ENCODE data around the gene PCLO.

The PCLO gene

GRCh38 chr7:82851121-82851520 lies 311.6 kb downstream of the PCLO start:
- Histone ChIP-seq H3K4me3 (no peak overlapping the region), H3K27me3 (no peaks in the 10 kb centered on the region), H3K4me2 (no peak overlapping the region), H3K36me3 (no peaks in the 10 kb centered on the region), H3K4me1 (no peaks in the 10 kb centered on the region), H3K9ac (no peak overlapping the region), H3K9me3 (replicated peaks in 1 of 11) (no peaks in the 10 kb centered on the region), H3K27ac (no peak overlapping the region), H4K20me1 (no peaks in the 10 kb centered on the region)
- no peak for TF ChIP-seq Cebpa-rat (IDR thresholded peaks at IDR 0.05)

GRCh38 chr7:82841828-82842227 lies 320.9 kb downstream of the PCLO start:
- Histone ChIP-seq H3K9ac (no peak overlapping the region), H3K27ac (no peak overlapping the region), H3K27me3 (no peaks in the 10 kb centered on the region), H3K9me3 (replicated peaks in 1 of 11) (no peaks in the 10 kb centered on the region; a peak in 1 of 22 replicates), H4K20me1 (no peaks in the 10 kb centered on the region), H3K36me3 (no peaks in the 10 kb centered on the region), H3K4me1 (no peaks in the 10 kb centered on the region), H3K4me3 (no peak overlapping the region), H3K4me2 (no peak overlapping the region)
- no peak for TF ChIP-seq Cebpa-rat (IDR thresholded peaks at IDR 0.05)

DNA sequence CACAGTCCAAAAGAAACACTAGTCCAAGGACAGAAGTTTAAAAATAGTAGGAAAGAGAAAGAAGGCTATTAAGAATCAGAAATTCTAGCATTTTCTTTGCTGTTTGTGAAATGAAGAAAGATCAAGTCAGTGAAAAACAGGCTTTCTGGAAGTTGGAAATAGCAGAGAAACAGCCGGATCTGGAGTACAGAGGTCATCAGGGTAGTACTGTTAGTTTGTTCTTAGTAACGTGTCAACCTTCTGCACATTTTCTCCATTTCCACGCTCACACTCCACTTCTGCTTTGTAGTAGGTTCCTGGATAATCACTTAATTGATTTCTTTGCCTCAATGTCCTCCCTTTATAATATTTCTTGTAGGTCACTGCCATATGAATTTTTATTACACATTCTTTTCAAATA lies 322.6 kb downstream of the PCLO start:
- no peak overlapping the region for H3K4me3 ChIP-seq

DNA sequence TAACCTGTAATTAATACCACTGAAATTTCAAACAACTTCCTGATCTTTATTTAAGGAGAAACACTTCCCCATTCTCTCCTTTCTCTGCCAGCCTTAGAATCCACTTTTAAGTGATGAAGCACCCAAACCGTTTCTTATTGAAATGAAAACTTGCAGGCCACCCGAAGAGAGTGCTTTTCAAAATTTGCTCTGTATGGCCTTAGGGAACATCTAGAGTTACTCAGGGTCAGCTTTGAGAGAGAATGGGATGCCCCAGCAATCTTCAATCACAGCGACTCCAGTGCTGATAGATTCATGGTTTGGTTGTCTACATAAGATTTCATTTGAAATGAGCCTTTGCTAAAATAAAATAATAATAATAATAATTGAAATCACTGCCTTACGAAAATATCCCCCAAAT lies 323.1 kb downstream of the PCLO start:
- Histone ChIP-seq H3K9ac (no peak overlapping the region), H3K9me3 (replicated peaks in 1 of 11) (no peaks in the 10 kb centered on the region; a peak in 1 of 22 replicates), H3K4me3 (no peak overlapping the region), H3K27me3 (no peaks in the 10 kb centered on the region), H4K20me1 (no peaks in the 10 kb centered on the region), H3K27ac (no peak overlapping the region), H3K36me3 (no peaks in the 10 kb centered on the region), H3K4me2 (no peak overlapping the region), H3K4me1 (no peaks in the 10 kb centered on the region)
- no peak for TF ChIP-seq Cebpa-rat (IDR thresholded peaks at IDR 0.05)

More for the DNA sequence above, 322.6 kb downstream of the PCLO start:
- H3K9ac ChIP-seq = no peak overlapping the region
- H4K20me1 ChIP-seq = no peaks in the 10 kb centered on the region
- H3K9me3 ChIP-seq (replicated peaks in 1 of 11) = no peaks in the 10 kb centered on the region; a peak in 1 of 22 replicates
- no peaks in the 10 kb centered on the region for H3K36me3 ChIP-seq
- no peak overlapping the region for H3K27ac ChIP-seq
- H3K4me1 ChIP-seq = no peaks in the 10 kb centered on the region
- TF ChIP-seq Cebpa-rat (IDR thresholded peaks at IDR 0.05) = no peak
- H3K4me2 ChIP-seq = no peak overlapping the region
- no peaks in the 10 kb centered on the region for H3K27me3 ChIP-seq

DNA sequence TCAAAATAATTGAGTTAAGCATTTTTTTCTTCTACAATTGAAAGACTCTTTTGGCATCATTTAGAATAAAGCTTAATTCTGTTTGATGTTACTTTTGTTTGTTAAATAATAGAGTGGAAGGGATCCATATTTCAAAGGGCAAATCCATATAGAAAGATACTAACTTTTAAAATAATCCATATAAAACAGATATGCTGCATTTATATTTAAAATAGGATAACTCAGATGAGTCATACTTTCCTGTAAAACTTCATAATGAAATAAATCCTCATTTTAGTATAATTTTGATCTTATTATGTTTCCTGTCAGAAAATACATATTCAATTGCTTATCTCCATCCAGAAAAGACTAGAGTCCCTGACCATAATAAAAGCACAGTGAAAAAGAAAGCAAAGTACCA lies 323.6 kb downstream of the PCLO start:
- H3K9me3 ChIP-seq (replicated peaks in 1 of 11) = no peaks in the 10 kb centered on the region; a peak in 1 of 22 replicates
- no peaks in the 10 kb centered on the region for H3K27me3 ChIP-seq
- H3K9ac ChIP-seq = no peak overlapping the region
- no peaks in the 10 kb centered on the region for H4K20me1 ChIP-seq
- no peak overlapping the region for H3K4me3 ChIP-seq
- no peak for TF ChIP-seq Cebpa-rat (IDR thresholded peaks at IDR 0.05)
- no peak overlapping the region for H3K4me2 ChIP-seq
- no peaks in the 10 kb centered on the region for H3K36me3 ChIP-seq
- H3K4me1 ChIP-seq = no peaks in the 10 kb centered on the region
- H3K27ac ChIP-seq = no peak overlapping the region

DNA sequence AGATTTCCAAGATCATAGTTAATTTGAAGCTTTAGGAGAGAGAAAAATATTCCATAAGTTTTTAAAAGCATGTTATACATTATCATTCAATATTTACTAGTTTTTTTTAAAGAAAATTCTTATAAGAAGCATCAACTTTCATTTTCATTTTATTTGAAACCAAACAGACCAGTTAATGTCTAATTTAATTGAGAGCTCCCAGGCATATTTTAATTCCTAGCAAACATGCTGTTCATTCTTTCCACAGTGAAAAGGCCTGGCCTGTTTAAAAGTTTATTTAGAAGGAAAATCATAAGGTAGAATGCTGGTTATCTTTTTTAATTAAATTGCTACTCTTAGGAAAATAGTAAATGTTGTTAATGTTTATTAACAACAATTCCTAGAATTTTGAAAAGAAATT lies 324.4 kb downstream of the PCLO start:
- TF ChIP-seq Cebpa-rat (IDR thresholded peaks at IDR 0.05) = no peak
- no peak overlapping the region for H3K9ac ChIP-seq
- H3K4me2 ChIP-seq = no peak overlapping the region

DNA sequence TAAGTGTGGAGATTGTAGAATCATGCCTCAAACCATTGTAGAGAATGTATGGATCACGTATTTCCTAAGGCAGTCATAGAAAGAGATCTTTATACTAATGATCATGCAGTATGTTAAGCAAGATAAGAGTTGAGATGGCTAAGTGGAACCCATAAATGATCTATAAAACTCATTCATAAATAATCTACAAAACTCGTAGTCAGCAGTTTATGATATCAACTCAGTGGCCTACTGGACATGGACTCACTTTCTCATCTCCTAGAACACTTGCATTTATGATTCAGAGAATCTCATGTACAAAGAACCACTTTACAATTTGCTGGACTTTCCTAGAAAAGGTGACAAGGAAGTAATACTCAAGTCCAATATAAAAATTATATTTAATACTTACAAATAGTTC lies 339.6 kb downstream of the PCLO start:
- Histone ChIP-seq H4K20me1 (no peaks in the 10 kb centered on the region), H3K4me1 (no peaks in the 10 kb centered on the region), H3K4me3 (no peak overlapping the region), H3K27me3 (no peaks in the 10 kb centered on the region), H3K27ac (no peak overlapping the region), H3K9me3 (replicated peaks in 1 of 11) (no peaks in the 10 kb centered on the region), H3K4me2 (no peak overlapping the region), H3K36me3 (no peaks in the 10 kb centered on the region), H3K9ac (no peak overlapping the region)
- TF ChIP-seq Cebpa-rat (IDR thresholded peaks at IDR 0.05) = no peak

More for the DNA sequence above, 324.4 kb downstream of the PCLO start:
- Histone ChIP-seq H3K4me3 (no peak overlapping the region), H3K36me3 (no peaks in the 10 kb centered on the region), H3K27me3 (no peaks in the 10 kb centered on the region), H4K20me1 (no peaks in the 10 kb centered on the region), H3K9me3 (replicated peaks in 1 of 11) (no peaks in the 10 kb centered on the region; a peak in 1 of 22 replicates), H3K27ac (no peak overlapping the region), H3K4me1 (no peaks in the 10 kb centered on the region)

DNA sequence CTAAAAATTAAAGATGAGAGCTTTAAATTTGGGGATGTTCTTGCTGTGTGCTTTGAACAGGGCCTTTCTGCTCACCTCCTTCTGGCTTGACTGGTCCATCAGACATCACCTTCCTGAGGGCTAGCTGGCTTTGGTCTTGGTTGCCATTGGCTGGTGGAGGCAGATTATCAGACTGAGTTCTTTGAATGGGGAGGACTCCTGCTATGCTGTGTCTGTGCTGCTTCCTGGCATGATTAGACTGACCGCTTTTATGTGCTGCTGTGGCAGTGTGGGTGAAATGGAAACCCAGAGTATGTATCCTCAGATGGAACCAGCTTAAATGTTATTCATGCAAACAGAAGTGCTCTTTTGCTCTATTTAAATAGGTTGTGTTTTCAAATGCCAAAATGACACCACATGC lies 341.6 kb downstream of the PCLO start:
- no peaks in the 10 kb centered on the region for H3K36me3 ChIP-seq

DNA sequence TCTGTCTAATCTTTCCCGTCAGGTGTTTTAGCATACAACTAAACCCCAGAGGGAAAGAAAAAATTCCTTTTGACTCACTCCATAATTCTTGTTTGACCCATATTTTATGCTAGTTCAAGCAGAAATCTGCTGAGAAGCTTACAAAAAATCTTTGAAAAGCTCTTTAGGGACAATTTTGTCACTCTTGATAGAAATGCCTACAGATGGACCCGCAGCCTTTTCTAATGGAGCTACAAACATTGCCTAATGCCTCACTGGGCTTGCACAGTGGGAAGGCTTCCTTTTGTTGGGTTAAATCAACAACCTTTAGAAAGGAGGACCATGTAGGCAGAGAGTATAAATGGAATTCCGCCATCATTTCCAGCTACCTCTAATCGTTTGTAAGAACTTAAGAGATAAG lies 344.5 kb downstream of the PCLO start:
- H3K36me3 ChIP-seq = no peaks in the 10 kb centered on the region

More for the DNA sequence above, 341.6 kb downstream of the PCLO start:
- Histone ChIP-seq H3K27ac (no peak overlapping the region), H4K20me1 (no peaks in the 10 kb centered on the region), H3K9me3 (replicated peaks in 1 of 11) (no peaks in the 10 kb centered on the region), H3K9ac (no peak overlapping the region), H3K4me2 (no peak overlapping the region), H3K27me3 (no peaks in the 10 kb centered on the region), H3K4me3 (no peak overlapping the region), H3K4me1 (no peaks in the 10 kb centered on the region)
- no peak for TF ChIP-seq Cebpa-rat (IDR thresholded peaks at IDR 0.05)

GRCh38 chr7:82816272-82816671 lies 346.4 kb downstream of the PCLO start:
- no peak for TF ChIP-seq Cebpa-rat (IDR thresholded peaks at IDR 0.05)
- Histone ChIP-seq H3K4me2 (no peak overlapping the region), H3K27me3 (no peaks in the 10 kb centered on the region), H3K9me3 (replicated peaks in 1 of 11) (no peaks in the 10 kb centered on the region), H3K4me3 (no peak overlapping the region), H3K27ac (no peak overlapping the region), H3K36me3 (no peaks in the 10 kb centered on the region), H4K20me1 (no peaks in the 10 kb centered on the region), H3K9ac (no peak overlapping the region), H3K4me1 (0 out of 20 replicates have a peak, but pooled peaks cover 0 to 5% (median 0%) of the 10 kb centered on the region in 10 experiments)

More for the DNA sequence above, 344.5 kb downstream of the PCLO start:
- TF ChIP-seq Cebpa-rat (IDR thresholded peaks at IDR 0.05) = no peak
- H3K27ac ChIP-seq = no peak overlapping the region
- H3K27me3 ChIP-seq = no peaks in the 10 kb centered on the region
- no peak overlapping the region for H3K4me3 ChIP-seq
- H3K9ac ChIP-seq = no peak overlapping the region
- H4K20me1 ChIP-seq = no peaks in the 10 kb centered on the region
- no peaks in the 10 kb centered on the region for H3K4me1 ChIP-seq
- H3K4me2 ChIP-seq = no peak overlapping the region
- no peaks in the 10 kb centered on the region for H3K9me3 ChIP-seq (replicated peaks in 1 of 11)
